ENCODE data around the gene LRFN2.

DNA sequence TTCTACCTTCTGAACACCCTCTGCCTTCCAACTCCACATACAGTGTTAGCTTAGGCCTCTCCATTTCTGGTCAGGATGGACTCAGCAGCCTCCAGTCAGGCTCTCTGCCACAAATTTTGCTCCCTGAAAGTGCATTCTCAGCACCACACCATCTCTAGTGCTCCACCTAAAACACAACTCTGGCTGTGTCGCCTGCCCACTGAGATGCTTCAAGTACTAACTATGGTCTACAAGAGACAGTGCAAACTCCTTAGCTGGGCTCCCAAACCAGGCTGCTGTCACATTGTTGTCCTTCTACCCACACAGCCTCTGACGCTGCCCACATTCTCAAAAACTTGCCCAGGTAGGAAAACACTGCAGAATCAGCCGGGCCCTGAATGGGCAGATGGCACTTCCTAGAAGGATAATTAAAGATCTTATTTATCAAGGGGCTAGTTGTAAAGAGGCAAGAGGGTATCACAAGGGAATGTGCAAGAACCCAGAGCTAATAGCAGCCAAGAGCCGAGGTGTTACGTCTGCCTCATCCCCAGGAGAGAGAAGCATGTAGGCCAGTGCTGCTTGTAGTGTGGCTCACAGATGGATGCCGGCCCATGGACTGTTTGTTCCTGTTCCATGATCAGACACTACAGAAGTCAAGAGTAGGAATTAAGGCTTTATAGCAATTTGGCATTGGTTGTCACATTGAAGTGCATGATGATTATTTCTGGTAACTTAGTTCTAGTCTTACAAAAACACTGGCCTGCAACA is 189.7 kb downstream of the LRFN2 start:
- TF ChIP-seq, protein P1, sequence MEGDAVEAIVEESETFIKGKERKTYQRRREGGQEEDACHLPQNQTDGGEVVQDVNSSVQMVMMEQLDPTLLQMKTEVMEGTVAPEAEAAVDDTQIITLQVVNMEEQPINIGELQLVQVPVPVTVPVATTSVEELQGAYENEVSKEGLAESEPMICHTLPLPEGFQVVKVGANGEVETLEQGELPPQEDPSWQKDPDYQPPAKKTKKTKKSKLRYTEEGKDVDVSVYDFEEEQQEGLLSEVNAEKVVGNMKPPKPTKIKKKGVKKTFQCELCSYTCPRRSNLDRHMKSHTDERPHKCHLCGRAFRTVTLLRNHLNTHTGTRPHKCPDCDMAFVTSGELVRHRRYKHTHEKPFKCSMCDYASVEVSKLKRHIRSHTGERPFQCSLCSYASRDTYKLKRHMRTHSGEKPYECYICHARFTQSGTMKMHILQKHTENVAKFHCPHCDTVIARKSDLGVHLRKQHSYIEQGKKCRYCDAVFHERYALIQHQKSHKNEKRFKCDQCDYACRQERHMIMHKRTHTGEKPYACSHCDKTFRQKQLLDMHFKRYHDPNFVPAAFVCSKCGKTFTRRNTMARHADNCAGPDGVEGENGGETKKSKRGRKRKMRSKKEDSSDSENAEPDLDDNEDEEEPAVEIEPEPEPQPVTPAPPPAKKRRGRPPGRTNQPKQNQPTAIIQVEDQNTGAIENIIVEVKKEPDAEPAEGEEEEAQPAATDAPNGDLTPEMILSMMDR (IDR thresholded peaks at IDR 0.05) = no peak
- no peak for TF ChIP-seq POLR2A (IDR thresholded peaks at IDR 0.05)
